ENCODE measurements around the gene IL17RE.
A peak's percentile ranks its signal among the peaks of the same experiment; 100 is the strongest.
"Not testable (repeated sequence)": the region's sequence is repeated elsewhere in the genome, so short reads cannot be mapped to it uniquely, and the experiment has no call there.

IL17RE gene

DNA sequence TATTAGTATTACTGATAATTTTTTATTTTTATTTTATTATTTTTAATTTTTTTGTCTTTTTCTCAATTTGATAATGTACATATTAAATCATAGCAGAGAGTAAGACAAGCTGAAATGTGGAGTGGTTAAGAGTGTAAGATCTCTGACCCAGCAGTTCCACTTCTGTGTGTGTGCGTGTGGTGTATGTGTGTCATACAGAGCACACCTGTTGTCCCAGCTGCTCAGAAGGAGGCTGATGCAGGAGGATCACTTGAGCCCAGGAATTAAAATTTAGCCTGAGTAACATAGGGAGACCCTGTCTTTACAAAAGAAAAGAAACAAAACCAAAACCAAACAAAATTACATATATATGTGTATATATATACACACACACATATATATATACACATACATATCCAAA lies 21.2 kb upstream of the IL17RE start:
- DNase-seq = no peak

GRCh38 chr3:9883706-9884554 lies 18.7 kb upstream of the IL17RE start:
- DNase-seq = no peak

GRCh38 chr3:9884555-9885165 lies 18.0 kb upstream of the IL17RE start:
- DNase-seq = no peak

GRCh38 chr3:9886328-9886727 lies 16.3 kb upstream of the IL17RE start:
- DNase-seq = no peak

GRCh38 chr3:9887480-9887879 lies 15.2 kb upstream of the IL17RE start:
- DNase-seq = no peak

DNA sequence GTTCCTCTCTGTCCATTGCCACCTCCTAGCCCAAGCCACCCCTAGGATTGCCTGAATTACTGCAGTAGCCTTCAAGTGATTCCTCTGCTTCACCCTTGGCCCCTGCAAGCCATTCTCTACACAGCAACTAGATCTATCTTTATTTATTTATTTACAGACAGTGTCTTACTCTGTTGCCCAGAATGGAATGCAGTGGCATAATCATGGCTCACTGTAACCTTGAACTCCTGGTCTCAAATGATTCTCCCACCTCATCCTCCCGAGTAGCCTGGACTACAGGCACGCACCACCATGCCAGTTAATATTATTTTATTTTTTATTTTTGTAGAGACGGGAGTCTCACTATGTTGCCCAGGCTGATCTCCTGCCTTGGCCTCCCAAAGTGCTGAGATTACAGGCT lies 14.1 kb upstream of the IL17RE start:
- no peak for DNase-seq

GRCh38 chr3:9889405-9889804 lies 13.2 kb upstream of the IL17RE start:
- no peak for DNase-seq

- DNase-seq = peak; percentile 95
These were observed 12.2 kb upstream of the IL17RE start, which contains the start of gene JAGN1 for GRCh38 chr3:9890249-9891071. Gene JAGN1, plus strand, starts transcription at chr3:9890610. Its CDS starts 113 bp downstream, at chr3:9890723.

- DNase-seq = no peak
These were observed 11.5 kb upstream of the IL17RE start for GRCh38 chr3:9891072-9891622.

- no peak for DNase-seq
These were observed 8.9 kb upstream of the IL17RE start for GRCh38 chr3:9893739-9894138.

- DNase-seq = not testable (repeated sequence)
These were observed 6.9 kb upstream of the IL17RE start for GRCh38 chr3:9895715-9896114.

DNA sequence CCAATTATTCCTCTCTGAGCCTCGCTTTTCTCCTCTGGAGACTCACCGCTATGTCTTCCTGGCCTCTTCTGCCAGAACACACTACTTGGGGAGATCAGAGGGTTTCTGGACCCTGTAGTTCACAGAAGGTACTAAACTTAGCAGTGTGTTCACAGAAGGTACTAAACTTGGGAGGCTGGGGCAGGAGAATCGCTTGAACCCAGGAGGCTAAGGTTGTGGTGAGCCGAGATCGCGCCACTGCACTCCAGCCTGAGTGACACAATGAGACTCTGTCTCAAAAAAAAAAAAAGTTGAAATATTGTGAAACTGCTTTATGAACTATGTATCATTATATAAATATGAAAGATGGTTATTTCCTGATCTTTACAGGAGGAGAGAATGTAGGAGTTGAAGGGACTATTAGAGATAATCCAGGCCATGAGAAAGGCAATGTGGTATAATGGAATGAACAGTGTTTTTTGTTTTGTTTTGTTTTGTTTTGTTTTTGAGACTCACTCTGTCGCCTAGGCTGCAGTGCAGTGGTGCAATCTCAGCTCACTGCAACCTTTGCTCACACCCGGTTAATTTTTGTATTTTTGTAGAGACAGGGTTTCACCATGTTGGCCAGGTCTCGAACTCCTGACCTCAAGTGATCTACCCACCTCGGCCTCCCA lies 5.8 kb upstream of the IL17RE start:
- not testable (repeated sequence) for DNase-seq

- no peak for DNase-seq
These were observed 5.0 kb upstream of the IL17RE start for GRCh38 chr3:9897408-9898372.

DNA sequence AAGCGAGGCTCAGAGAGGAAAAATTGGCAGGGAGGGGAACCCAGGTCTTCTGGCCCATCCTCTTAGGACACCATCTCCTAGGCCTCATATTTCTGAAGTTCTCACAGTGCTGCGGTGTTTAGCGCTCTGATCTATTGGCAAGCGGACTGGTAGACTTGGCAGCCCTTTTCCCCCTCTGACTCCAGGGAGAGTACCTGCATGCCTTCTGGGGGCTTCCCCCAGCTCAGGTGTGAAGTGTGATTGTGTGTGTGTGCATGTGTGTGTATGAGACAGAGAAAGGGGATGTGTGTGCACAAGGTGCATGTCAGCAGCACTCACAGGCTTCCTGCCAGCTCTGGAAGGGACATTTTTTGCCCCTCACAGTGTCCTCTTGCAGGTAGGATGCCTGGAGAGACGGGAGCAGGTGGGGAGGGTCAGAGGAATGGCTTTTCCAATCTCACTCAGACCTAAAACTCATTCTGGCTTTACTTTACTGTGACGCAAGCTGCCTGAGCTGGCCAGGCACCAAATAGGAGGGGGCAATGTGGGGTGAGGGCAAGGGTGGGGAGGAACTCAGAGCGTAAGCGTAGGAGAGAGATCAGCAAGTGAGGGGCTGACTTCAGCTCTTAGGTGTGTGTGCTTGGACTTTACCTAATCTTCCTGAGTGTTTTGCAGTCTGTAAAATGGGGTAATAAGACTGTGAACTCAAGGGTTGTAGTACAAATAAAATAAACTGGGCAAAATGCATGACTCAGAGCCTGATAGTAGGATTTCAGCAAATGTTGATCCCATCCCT lies 4.0 kb upstream of the IL17RE start:
- DNase-seq = no peak

GRCh38 chr3:9899289-9899791 lies 3.3 kb upstream of the IL17RE start:
- no peak for DNase-seq

DNA sequence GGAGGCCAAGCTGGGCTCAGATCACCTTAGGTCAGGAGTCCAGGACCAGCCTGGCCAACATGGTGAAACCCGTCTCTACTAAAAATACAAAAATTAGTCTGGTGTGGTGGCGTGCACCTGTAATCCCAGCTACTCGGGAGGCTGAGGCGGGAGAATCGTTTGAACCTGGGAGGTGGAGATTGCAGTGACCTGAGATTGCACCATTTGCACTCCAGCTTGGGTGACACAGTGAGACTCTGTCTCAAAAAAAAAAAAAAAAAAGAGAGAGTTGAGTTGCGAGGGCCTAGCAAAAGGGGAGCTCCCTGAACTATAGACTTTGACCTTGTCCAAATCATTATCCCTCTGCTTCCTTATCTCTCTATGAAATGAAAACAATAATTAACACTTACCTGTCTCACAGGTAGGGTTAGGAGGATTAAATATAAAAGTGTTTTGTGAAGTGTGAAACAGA lies 1.7 kb upstream of the IL17RE start:
- DNase-seq = not testable (repeated sequence)

DNA sequence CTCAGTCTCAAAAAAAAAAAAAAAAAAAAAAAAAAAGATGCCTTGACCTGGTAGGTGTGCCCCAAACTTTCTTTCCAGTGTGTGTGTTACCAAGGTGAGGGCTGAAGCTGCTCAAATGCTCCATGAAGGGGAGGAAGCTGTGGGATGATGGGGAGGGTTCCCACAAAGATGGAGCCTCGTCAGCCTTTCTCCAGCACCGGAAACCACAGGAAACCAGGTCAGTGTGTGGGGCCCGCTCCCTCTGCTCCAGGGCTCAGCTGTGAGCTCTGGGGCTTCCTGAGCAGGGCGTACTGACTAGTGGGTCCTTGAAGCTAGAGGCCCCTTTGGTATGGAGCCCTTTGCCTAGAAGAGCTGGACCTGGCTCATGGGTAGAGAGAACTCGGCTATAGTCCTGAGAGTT lies 681 bp upstream of the IL17RE start:
- peak; percentile 53 for DNase-seq

DNA sequence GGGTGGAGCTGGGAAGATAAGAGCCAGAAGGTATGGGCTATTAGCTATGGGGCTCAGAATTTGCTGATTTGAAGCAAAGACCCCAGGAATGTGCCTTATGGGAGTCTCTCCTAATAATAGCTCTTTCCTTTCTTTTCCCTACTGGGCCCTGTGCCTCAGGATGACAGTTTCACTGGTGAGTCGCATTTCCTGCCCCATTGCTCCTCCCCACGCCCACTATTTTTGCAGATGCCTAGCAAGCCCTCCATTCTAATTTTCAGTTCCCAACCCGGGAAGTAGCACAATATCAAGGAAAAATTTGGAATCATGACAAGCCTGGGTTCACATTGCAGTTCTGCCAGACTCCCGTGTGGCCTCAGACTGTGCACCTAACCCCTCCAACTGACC lies 583 bp downstream of the IL17RE start:
- no peak for DNase-seq

DNA sequence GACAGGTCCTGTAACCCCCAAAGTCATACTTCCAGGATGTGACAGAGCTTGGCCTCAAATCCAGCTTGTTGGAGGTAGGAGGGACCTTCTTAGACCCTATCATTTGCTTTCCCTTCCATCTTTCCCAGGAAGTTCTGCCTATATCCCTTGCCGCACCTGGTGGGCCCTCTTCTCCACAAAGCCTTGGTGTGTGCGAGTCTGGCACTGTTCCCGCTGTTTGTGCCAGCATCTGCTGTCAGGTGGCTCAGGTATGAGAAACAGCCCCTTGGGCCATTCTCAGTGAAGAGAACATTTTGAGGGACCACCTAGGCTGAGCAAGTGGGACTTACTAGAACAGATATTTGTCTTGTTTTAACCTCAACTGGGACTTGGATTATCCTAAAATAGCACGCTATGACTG lies 1.3 kb downstream of the IL17RE start:
- no peak for DNase-seq

GRCh38 chr3:9906480-9906879 lies 3.8 kb downstream of the IL17RE start:
- no peak for DNase-seq

Measured in CD4-positive, alpha-beta T cell treated with Interleukin-17A for 1 hour (primary cell).